Astrocyte of the cerebellum (primary cell): ENCODE measurements around the gene ATP8A2.
"Not testable (repeated sequence)": the region's sequence is repeated elsewhere in the genome, so short reads cannot be mapped to it uniquely, and the experiment has no call there.

Experiments
- DNase-seq: peaks from one replicate; pipeline ENCODE4 v3.0.0-alpha.2; 2011; ENCODE audit warnings: low read depth
- H3K4me3 ChIP-seq: 2 replicates; pipeline ENCODE4 v1.5.1; 2011; ENCODE audit warnings: mild to moderate bottlenecking, low read depth, low read length, moderate library complexity
- in situ Hi-C: cut with HindIII; loops from 2 replicates; pipeline ENCODE4 v1.10.0; 2017; ENCODE audit warnings: low sequenced_read_pairs
- TF ChIP-seq, protein P1 (sequence below): IDR thresholded peaks from 2 replicates; pipeline ENCODE4 v1.5.1; 2012; ENCODE audit warnings: low read length, low read depth, moderate library complexity, mild to moderate bottlenecking; ENCODE audit errors: missing control alignments

ATP8A2 gene

DNA sequence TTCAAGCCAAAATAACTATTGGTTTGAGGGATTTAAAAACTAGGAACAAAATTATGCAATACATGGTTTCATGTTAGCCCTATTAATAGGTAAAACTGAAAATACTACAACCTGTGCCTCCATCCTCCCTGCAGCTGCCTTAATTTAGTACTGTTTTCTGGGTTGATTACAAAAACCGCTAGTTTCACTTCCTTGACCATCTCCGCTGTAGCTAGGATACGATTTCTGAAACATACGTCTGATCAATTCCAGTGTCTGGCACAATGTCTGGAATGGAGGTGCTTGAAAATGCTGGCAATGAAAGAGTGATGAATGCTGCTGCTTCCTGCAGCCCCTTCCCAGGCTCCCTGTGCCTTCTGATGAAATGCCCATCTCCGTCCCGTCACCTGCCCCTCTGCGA lies 406.6 kb downstream of the ATP8A2 start:
- DNase-seq: no peak
- TF ChIP-seq, protein P1, sequence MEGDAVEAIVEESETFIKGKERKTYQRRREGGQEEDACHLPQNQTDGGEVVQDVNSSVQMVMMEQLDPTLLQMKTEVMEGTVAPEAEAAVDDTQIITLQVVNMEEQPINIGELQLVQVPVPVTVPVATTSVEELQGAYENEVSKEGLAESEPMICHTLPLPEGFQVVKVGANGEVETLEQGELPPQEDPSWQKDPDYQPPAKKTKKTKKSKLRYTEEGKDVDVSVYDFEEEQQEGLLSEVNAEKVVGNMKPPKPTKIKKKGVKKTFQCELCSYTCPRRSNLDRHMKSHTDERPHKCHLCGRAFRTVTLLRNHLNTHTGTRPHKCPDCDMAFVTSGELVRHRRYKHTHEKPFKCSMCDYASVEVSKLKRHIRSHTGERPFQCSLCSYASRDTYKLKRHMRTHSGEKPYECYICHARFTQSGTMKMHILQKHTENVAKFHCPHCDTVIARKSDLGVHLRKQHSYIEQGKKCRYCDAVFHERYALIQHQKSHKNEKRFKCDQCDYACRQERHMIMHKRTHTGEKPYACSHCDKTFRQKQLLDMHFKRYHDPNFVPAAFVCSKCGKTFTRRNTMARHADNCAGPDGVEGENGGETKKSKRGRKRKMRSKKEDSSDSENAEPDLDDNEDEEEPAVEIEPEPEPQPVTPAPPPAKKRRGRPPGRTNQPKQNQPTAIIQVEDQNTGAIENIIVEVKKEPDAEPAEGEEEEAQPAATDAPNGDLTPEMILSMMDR: no peak
- no peak overlapping the region for H3K4me3 ChIP-seq
- in situ Hi-C loops: no loop called here

DNA sequence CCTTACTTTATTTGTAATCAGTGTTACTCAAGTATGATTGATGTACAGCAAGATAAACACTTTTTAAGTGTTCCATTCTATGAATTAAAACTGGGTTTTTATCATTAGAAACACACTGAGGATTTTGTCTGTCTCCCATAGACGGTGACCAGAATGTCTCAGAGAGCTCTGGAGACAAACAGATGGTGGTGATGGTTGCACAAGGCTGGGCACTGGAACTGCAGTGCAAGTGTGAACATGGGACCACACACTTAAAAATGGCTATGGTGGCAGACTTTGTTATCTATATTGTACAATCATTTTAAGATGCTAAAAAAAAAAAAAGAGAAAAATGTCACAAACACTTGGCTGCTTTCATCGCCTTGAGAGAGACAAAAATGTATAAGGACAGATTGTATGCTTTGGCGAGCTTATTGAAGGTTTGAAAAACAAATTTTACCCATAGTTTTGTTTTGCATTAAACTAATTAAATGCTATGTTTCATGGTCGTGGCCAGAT lies 407.1 kb downstream of the ATP8A2 start:
- H3K4me3 ChIP-seq: no peak overlapping the region
- DNase-seq: no peak
- TF ChIP-seq, protein P1: no peak
- in situ Hi-C loops: no loop called here

DNA sequence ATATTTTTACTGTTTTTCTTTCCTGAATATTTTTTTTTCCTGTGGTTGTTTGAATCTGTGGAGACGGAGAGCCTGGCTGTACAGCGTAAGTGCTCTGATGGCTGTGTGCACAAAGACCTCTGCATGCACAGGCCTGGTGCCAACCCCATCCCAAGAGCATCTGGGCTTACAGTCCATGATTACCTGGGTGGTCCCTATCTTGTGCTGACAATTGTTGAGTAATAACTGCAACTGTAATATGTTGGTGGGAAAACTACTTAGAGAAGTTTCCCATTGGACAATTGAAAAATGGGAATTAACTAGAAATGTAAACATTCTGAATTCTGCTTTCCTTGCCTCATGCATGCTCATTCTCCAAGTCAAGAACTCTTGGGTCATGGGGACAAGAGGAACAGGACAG lies 411.3 kb downstream of the ATP8A2 start:
- DNase-seq: no peak
- in situ Hi-C loops: no loop called here
- H3K4me3 ChIP-seq: no peak overlapping the region
- TF ChIP-seq, protein P1: no peak

DNA sequence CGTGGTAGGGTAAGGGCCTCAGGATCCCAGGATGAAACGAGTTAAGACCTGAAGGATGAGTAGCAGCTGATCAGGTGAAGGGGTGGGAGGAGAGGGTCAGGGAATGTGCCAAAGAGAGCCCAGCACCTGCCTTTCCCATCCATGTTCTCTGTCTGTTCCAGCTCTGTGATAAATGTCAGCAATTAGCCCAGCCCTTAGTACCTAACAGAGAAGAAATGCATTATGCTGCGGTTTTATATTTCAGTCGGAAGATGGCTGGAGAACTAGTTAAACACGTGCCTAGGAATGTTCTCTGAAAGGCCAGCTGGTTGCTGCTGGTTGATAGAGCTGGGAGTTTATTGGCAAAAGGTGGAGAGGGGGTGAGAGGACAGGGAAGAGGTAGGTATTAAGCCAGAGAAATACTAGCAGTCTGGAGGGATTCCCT lies 411.8 kb downstream of the ATP8A2 start:
- TF ChIP-seq, protein P1: no peak
- no peak overlapping the region for H3K4me3 ChIP-seq
- in situ Hi-C loops: no loop called here
- no peak for DNase-seq

DNA sequence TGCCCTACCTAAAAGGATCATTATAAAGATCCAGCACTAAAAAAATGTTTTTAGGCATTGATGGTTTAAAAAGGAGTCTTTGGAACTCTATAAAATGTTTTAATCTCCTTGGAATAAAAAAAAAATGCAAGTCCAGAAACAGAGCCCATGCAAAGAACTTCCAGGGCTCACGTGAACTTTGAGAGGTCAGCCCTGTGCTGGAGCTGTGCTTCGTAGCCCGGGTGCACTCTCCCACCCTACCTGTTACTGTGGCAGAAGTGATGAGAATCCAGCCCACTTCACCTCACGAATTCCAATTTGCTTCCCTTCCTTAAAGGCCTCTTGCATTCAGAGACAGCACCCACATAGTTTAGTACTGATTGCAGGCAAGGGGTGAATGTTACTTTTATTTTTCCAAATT lies 412.3 kb downstream of the ATP8A2 start:
- in situ Hi-C loops: no loop called here

DNA sequence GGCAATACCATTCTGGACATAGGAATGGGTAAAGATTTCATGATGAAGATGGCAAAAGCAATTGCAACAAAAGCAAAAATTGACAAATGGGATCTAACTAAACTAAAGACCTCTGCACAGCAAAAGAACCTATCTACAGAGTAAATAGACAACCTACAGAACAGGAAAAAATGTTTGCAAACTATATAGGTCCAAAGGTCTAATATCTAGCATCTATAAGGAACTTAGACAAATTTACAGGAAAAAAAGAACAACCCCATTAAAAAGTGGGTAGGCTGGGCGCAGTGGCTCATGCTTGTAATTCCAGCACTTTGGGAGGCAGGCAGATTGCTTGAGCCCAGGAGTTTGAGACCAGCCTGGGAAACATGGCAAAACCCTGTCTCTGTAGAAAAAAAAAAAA lies 418.4 kb downstream of the ATP8A2 start:
- H3K4me3 ChIP-seq, DNase-seq, in situ Hi-C loops: not testable (repeated sequence)

More for the DNA sequence above, 412.3 kb downstream of the ATP8A2 start:
- no peak for DNase-seq
- TF ChIP-seq, protein P1: no peak
- H3K4me3 ChIP-seq: no peak overlapping the region

DNA sequence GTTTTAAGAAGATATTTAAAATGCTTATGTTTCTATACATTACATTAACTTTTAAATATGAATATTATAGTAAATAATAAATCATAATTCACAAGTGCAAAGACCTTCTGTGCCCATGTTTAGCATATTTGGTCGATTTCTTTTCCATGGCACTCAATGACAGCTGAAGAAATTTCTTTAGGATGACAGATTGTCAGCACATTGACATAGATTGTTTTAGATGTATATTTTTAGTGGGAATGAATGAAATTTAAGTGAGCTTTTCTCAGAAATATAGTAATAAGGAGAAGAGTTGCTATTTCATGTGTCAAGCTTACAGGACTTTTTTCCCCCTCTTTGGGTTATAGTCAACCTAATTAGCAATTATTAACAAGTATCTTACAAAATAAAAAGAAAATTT lies 423.5 kb downstream of the ATP8A2 start:
- no peak for DNase-seq
- TF ChIP-seq, protein P1: no peak
- in situ Hi-C loops: no loop called here
- no peak overlapping the region for H3K4me3 ChIP-seq
